ENCODE results near the gene SLCO2B1. TPM values are rescaled to one million over a fixed set of nuclear protein-coding genes. Genes with fewer than 3 reads are reported as not detected.

Gene SLCO2B1
- total RNA-seq, 3 donors from 2014 or later (not counting 1 experiment from before 2014, with no cell fraction given), result not detected

Other genes starting within 250 kb of the SLCO2B1 start
- 10 to 100 TPM; 12.7 to 14.3 (median 14.3) TPM for gene XRRA1, start 202.0 kb upstream of the SLCO2B1 start, total RNA-seq
- gene SPCS2, start 201.8 kb upstream of the SLCO2B1 start, total RNA-seq, result 100 to 1,000 TPM in 2 of 3 donors, 10 to 100 TPM in 1; 76.9 to 117 (median 106) TPM
- gene NEU3, start 162.2 kb upstream of the SLCO2B1 start, total RNA-seq, result 10 to 100 TPM; 16.9 to 24.3 (median 17.5) TPM
- not detected for gene OR2AT4, start 54.2 kb upstream of the SLCO2B1 start, total RNA-seq
- under 1 TPM; 0.34 to 0.75 (median 0.45) TPM for gene TPBGL, start 89.7 kb downstream of the SLCO2B1 start, total RNA-seq
- 100 to 1,000 TPM; 128 to 200 (median 174) TPM for gene ARRB1, start 200.6 kb downstream of the SLCO2B1 start, total RNA-seq
- gene RPS3, start 248.4 kb downstream of the SLCO2B1 start, total RNA-seq, result 1,000 to 10,000 TPM; 2,027 to 2,376 (median 2,290) TPM

All from natural killer cell (primary cell).